GM21423 (cell line): ENCODE measurements around the gene VPS13D.

ENCODE experiments used
- ATAC-seq: cut with Tn5 transposase; IDR thresholded peaks from one replicate; pipeline ENCODE4 v1.9.1; 2021; ENCODE audit warnings: mild to moderate bottlenecking, moderate library complexity; ENCODE audit not compliant: unreplicated experiment

Gene VPS13D

GRCh38 chr1:12327566-12327965 lies 97.7 kb downstream of the VPS13D start:
- ATAC-seq, result no peak

GRCh38 chr1:12333036-12333785 lies 103.4 kb downstream of the VPS13D start:
- no peak for ATAC-seq

- no peak for ATAC-seq
Measured at GRCh38 chr1:12335815-12336214, 106.0 kb downstream of the VPS13D start.

- no peak for ATAC-seq
Measured at GRCh38 chr1:12336413-12336812, 106.6 kb downstream of the VPS13D start.

- ATAC-seq, result no peak
Measured at GRCh38 chr1:12338017-12338416, 108.2 kb downstream of the VPS13D start.

- ATAC-seq, result no peak
Measured at GRCh38 chr1:12338823-12339222, 109.0 kb downstream of the VPS13D start.

- ATAC-seq, result no peak
Measured at GRCh38 chr1:12339396-12339795, 109.6 kb downstream of the VPS13D start.

GRCh38 chr1:12339811-12340543 lies 110.1 kb downstream of the VPS13D start:
- ATAC-seq, result no peak

- ATAC-seq, result no peak
Measured at GRCh38 chr1:12340544-12340930, 110.7 kb downstream of the VPS13D start.

GRCh38 chr1:12341667-12342066 lies 111.8 kb downstream of the VPS13D start:
- ATAC-seq, result no peak

GRCh38 chr1:12342401-12343003 lies 112.7 kb downstream of the VPS13D start:
- ATAC-seq, result no peak

- ATAC-seq, result no peak
Measured at GRCh38 chr1:12343823-12344487, 114.1 kb downstream of the VPS13D start.

GRCh38 chr1:12344596-12345349 lies 114.9 kb downstream of the VPS13D start:
- no peak for ATAC-seq

- no peak for ATAC-seq
Measured at GRCh38 chr1:12345350-12346217, 115.8 kb downstream of the VPS13D start.

GRCh38 chr1:12346483-12347151 lies 116.8 kb downstream of the VPS13D start:
- no peak for ATAC-seq

GRCh38 chr1:12348113-12348512 lies 118.3 kb downstream of the VPS13D start:
- ATAC-seq, result no peak

- ATAC-seq, result no peak
Measured at GRCh38 chr1:12353981-12354380, 124.2 kb downstream of the VPS13D start.

- no peak for ATAC-seq
Measured at GRCh38 chr1:12356004-12356890, 126.4 kb downstream of the VPS13D start.
